GM12878 (cell line): Measurements from ENCODE around the gene GMPPB. TPM values are rescaled to one million over a fixed set of nuclear protein-coding genes. Genes with fewer than 3 reads are reported as not detected.

Experiments used
- ATAC-seq: fragments of 200-7000 bp; cut with Tn5 transposase; 3 replicates; pipeline ENCODE4 v1.9.1; 2020; ENCODE audit warnings: mild to moderate bottlenecking, moderate library complexity
- BruUV-seq: library from RNA; stranded (reverse); fragments of 400-500 nt; replicated peaks from 2 replicates; lab custom pipeline; 2021; lab: Mats Ljungman, UMichigan
- CTCF ChIA-PET: fragments of 300-600 bp; sonication (Branson Sonifier 250); formaldehyde crosslinking; extraction: SDS; loops from one replicate; lab custom pipeline; 2021; ENCODE audit warnings: inconsistent platforms; lab: Yijun Ruan, JAX
- POLR2A ChIA-PET: fragments of 350-600 bp; formaldehyde crosslinking; extraction: SDS; loops from one replicate; lab custom pipeline; 2021; ENCODE audit warnings: inconsistent platforms; lab: Charles Lee
- RAD21 ChIA-PET: fragments of 300-600 bp; sonication (Branson Sonifier 250); formaldehyde crosslinking; loops from one replicate; lab custom pipeline; 2023; ENCODE audit warnings: antibody characterized with exemption; ENCODE audit not compliant: unreplicated experiment; lab: Charles Lee
- SMC1A ChIA-PET: fragments of 300-600 bp; sonication (Branson Sonifier 250); formaldehyde crosslinking; loops from one replicate; lab custom pipeline; 2023; ENCODE audit not compliant: unreplicated experiment, uncharacterized antibody; lab: Charles Lee
- DNase-seq: peaks from one replicate; pipeline ENCODE4 v3.0.0-alpha.2; 2011; ENCODE audit warnings: low read depth, low spot score
- FAIRE-seq: peaks from 3 replicates; lab custom pipeline; 2011; peaks lifted over from hg19 to GRCh38; lab: Jason Lieb, UNC
- H2AFZ ChIP-seq: 2 replicates; pipeline ENCODE4 v1.6.0; 2011; ENCODE audit warnings: low read depth, low read length, control low read depth; ENCODE audit not compliant: control insufficient read depth
- H3K27ac ChIP-seq: 2 replicates; pipeline ENCODE4 v1.5.1; 2011; ENCODE audit warnings: control low read depth; ENCODE audit not compliant: control insufficient read depth, insufficient read depth
- H3K27me3 ChIP-seq, 2 experiments: replicated peaks in 1 of 2; 2 replicates each; pipeline versions ENCODE4 v1.6.0 to v1.6.1; 2011; ENCODE audit warnings: low read length in 1 of 2; ENCODE audit not compliant: control insufficient read depth in 2 of 2, insufficient read depth in 2 of 2
- H3K36me3 ChIP-seq, 2 experiments: 2 replicates each; pipeline ENCODE4 v1.5.1; 2011; ENCODE audit warnings: low read length in 1 of 2; ENCODE audit not compliant: control insufficient read depth in 2 of 2, insufficient read depth in 2 of 2
- H3K4me1 ChIP-seq: 2 replicates; pipeline ENCODE4 v1.6.1; 2011; ENCODE audit warnings: mild to moderate bottlenecking, low read length, moderate library complexity, mixed read lengths; ENCODE audit not compliant: control insufficient read depth, insufficient read depth
- H3K4me2 ChIP-seq: 2 replicates; pipeline ENCODE4 v1.6.0; 2011; ENCODE audit warnings: control low read depth; ENCODE audit not compliant: control insufficient read depth, insufficient read depth
- H3K4me3 ChIP-seq: fragments of 200-600 bp; sonication (generic); 2 replicates; pipeline ENCODE4 v1.5.1; 2016
- H3K79me2 ChIP-seq: 2 replicates; pipeline ENCODE4 v1.6.0; 2011; ENCODE audit warnings: low read length; ENCODE audit not compliant: control insufficient read depth, insufficient read depth
- H3K9ac ChIP-seq: 2 replicates; pipeline ENCODE4 v1.8.0; 2011; ENCODE audit warnings: low read length, control low read depth, mixed read lengths; ENCODE audit not compliant: control insufficient read depth, insufficient read depth
- H3K9me3 ChIP-seq: replicated peaks from 3 replicates; pipeline ENCODE4 v1.5.1; 2011; ENCODE audit warnings: mild to moderate bottlenecking, low read length; ENCODE audit not compliant: control insufficient read depth, insufficient read depth
- H4K20me1 ChIP-seq: 2 replicates; pipeline ENCODE4 v1.6.0; 2011; ENCODE audit not compliant: control insufficient read depth, insufficient read depth
- SP1 ChIP-seq: IDR thresholded peaks from one replicate; pipeline ENCODE4 v1.6.1; 2011; ENCODE audit warnings: low read depth, low read length
- YBX1 ChIP-seq: fragments of 450-650 bp; IDR thresholded peaks from 2 replicates; pipeline ENCODE4 v1.6.1; 2016; ENCODE audit warnings: antibody characterized with exemption
- in situ Hi-C: fragments of 300-500 bp; cut with MboI; formaldehyde crosslinking; loops from 9 replicates; pipeline ENCODE4 v1.14.3; 2018; ENCODE audit warnings: mixed read lengths
- intact Hi-C: fragments of 100-400 bp; cut with micrococcal nuclease; formaldehyde crosslinking; loops from one replicate; pipeline ENCODE4 v1.14.2; 2022; ENCODE audit not compliant: unreplicated experiment
- polyA plus RNA-seq, 11 experiments: library from polyadenylated mRNA; depleted of rRNA in 4 of 11; unstranded in 6 of 11; stranded (reverse) in 5 of 11; fragments of >200 nt; fragmentation: Nextera tagmentation in 4 of 11; fragmentation: Illumina TruSeq in 1 of 11; extraction: Ambion mirVana in 4 of 11; extraction: Trizol in 1 of 11; gene quantifications; 1 replicate in 1 of 11; 2 replicates in 10 of 11; pipeline versions ENCODE4 v1.2.1 to v1.2.3, GENCODE V29; 2011 to 2016; ENCODE audit warnings: inconsistent platforms in 2 of 11, missing spikeins in 2 of 11, low read depth in 1 of 11
- total RNA-seq, 4 experiments: library from RNA; depleted of rRNA in 3 of 4; stranded (reverse); fragments of >200 nt in 3 of 4; fragmentation: Illumina TruSeq in 1 of 4; extraction: Trizol in 1 of 4; gene quantifications; 2 replicates each; pipeline versions ENCODE4 v1.2.1 to v1.2.3, GENCODE V29; 2013 to 2021
- TF ChIP-seq, protein P1 (sequence below): fragments of 450-650 bp; IDR thresholded peaks from 2 replicates; pipeline ENCODE4 v1.6.1; 2014; ENCODE audit warnings: mild to moderate bottlenecking
- TF ChIP-seq, protein P2 (sequence below): fragments of 450-650 bp; IDR thresholded peaks from 2 replicates; pipeline ENCODE4 v1.6.1; 2017; ENCODE audit warnings: mild to moderate bottlenecking
- TF ChIP-seq, protein P3 (sequence below): IDR thresholded peaks from 2 replicates; pipeline ENCODE4 v1.6.1; 2012; ENCODE audit warnings: mild to moderate bottlenecking, low read depth, low read length
- TF ChIP-seq, protein P4 (sequence below): fragments of 450-650 bp; IDR thresholded peaks from 2 replicates; pipeline ENCODE4 v1.6.1; 2017; ENCODE audit warnings: low read depth, mild to moderate bottlenecking, moderate library complexity
- TF ChIP-seq, protein P5 (sequence below): fragments of 450-650 bp; formaldehyde crosslinking; IDR thresholded peaks from 2 replicates; pipeline ENCODE4 v1.4.0; 2022; ENCODE audit warnings: mild to moderate bottlenecking, moderate library complexity
- TF ChIP-seq, protein P6 (sequence below): fragments of 450-650 bp; formaldehyde crosslinking; IDR thresholded peaks from 2 replicates; pipeline ENCODE4 v1.5.0; 2022; ENCODE audit warnings: mild to moderate bottlenecking, missing genetic modification characterization

Gene GMPPB
- total and polyA plus RNA-seq, 10 of the 15 experiments (the other 5 are each of a cell fraction or from before 2014, with no cell fraction given): 2.3 to 99.5 (median 23.3) TPM

DNA sequence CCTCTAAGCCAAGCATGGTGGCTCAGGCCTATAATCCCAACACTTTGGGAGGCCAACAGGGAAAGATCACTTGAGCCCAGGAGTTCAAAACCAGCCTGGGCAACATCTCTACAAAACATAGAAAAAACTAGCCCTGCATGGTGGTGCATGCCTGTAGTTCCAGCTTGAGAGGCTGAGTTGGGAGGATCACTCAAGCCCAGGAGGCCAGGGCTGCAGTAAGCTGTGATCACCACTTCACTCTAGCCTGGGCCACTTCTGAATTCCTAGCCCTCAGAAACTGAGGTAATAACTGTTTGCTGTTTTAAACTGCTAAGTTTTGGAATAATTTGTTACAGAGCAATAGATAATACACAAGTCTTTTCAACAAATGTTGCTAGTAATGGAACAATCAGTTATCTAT, 46.2 kb upstream of the GMPPB start:
- Histone ChIP-seq H3K79me2 (peaks cover 10% of the 10 kb centered on the region), H2AFZ (no peak overlapping the region), H3K9ac (no peak overlapping the region), H3K27ac (no peak overlapping the region), H3K4me3 (no peak overlapping the region), H3K9me3 (no peaks in the 10 kb centered on the region), H3K36me3 (no peaks in the 10 kb centered on the region), H3K27me3 (no peaks in the 10 kb centered on the region), H3K4me1 (no peaks in the 10 kb centered on the region), H4K20me1 (peaks cover 4% of the 10 kb centered on the region), H3K4me2 (no peak overlapping the region)
- POLR2A ChIA-PET: no interaction called here
- FAIRE-seq (no peak), DNase-seq (no peak), ATAC-seq (no peak)
- CTCF ChIA-PET: interaction anchor here (0.6 to 1.4 kb wide), 2 partner anchors 12 to 565 kb away, joined by 3 read pairs; no protein-coding TSS in a partner anchor
- RAD21 ChIA-PET: no interaction called here
- intact Hi-C loops (no loop called here), in situ Hi-C loops (no loop called here)
- no TSS peak for BruUV-seq
- SMC1A ChIA-PET: interaction anchor here (1.5 kb wide), 1 partner anchor 11 kb away, joined by 4 read pairs; no protein-coding TSS in a partner anchor
- TF ChIP-seq, protein P1, sequence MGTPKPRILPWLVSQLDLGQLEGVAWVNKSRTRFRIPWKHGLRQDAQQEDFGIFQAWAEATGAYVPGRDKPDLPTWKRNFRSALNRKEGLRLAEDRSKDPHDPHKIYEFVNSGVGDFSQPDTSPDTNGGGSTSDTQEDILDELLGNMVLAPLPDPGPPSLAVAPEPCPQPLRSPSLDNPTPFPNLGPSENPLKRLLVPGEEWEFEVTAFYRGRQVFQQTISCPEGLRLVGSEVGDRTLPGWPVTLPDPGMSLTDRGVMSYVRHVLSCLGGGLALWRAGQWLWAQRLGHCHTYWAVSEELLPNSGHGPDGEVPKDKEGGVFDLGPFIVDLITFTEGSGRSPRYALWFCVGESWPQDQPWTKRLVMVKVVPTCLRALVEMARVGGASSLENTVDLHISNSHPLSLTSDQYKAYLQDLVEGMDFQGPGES: no peak
- TF ChIP-seq YBX1 (no peak), SP1 (no peak)
- TF ChIP-seq, protein P2, sequence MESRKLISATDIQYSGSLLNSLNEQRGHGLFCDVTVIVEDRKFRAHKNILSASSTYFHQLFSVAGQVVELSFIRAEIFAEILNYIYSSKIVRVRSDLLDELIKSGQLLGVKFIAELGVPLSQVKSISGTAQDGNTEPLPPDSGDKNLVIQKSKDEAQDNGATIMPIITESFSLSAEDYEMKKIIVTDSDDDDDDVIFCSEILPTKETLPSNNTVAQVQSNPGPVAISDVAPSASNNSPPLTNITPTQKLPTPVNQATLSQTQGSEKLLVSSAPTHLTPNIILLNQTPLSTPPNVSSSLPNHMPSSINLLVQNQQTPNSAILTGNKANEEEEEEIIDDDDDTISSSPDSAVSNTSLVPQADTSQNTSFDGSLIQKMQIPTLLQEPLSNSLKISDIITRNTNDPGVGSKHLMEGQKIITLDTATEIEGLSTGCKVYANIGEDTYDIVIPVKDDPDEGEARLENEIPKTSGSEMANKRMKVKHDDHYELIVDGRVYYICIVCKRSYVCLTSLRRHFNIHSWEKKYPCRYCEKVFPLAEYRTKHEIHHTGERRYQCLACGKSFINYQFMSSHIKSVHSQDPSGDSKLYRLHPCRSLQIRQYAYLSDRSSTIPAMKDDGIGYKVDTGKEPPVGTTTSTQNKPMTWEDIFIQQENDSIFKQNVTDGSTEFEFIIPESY: no peak
- TF ChIP-seq, protein P3, sequence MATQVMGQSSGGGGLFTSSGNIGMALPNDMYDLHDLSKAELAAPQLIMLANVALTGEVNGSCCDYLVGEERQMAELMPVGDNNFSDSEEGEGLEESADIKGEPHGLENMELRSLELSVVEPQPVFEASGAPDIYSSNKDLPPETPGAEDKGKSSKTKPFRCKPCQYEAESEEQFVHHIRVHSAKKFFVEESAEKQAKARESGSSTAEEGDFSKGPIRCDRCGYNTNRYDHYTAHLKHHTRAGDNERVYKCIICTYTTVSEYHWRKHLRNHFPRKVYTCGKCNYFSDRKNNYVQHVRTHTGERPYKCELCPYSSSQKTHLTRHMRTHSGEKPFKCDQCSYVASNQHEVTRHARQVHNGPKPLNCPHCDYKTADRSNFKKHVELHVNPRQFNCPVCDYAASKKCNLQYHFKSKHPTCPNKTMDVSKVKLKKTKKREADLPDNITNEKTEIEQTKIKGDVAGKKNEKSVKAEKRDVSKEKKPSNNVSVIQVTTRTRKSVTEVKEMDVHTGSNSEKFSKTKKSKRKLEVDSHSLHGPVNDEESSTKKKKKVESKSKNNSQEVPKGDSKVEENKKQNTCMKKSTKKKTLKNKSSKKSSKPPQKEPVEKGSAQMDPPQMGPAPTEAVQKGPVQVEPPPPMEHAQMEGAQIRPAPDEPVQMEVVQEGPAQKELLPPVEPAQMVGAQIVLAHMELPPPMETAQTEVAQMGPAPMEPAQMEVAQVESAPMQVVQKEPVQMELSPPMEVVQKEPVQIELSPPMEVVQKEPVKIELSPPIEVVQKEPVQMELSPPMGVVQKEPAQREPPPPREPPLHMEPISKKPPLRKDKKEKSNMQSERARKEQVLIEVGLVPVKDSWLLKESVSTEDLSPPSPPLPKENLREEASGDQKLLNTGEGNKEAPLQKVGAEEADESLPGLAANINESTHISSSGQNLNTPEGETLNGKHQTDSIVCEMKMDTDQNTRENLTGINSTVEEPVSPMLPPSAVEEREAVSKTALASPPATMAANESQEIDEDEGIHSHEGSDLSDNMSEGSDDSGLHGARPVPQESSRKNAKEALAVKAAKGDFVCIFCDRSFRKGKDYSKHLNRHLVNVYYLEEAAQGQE: no peak
- TF ChIP-seq, protein P4, sequence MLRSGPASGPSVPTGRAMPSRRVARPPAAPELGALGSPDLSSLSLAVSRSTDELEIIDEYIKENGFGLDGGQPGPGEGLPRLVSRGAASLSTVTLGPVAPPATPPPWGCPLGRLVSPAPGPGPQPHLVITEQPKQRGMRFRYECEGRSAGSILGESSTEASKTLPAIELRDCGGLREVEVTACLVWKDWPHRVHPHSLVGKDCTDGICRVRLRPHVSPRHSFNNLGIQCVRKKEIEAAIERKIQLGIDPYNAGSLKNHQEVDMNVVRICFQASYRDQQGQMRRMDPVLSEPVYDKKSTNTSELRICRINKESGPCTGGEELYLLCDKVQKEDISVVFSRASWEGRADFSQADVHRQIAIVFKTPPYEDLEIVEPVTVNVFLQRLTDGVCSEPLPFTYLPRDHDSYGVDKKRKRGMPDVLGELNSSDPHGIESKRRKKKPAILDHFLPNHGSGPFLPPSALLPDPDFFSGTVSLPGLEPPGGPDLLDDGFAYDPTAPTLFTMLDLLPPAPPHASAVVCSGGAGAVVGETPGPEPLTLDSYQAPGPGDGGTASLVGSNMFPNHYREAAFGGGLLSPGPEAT: no peak
- TF ChIP-seq, protein P5, sequence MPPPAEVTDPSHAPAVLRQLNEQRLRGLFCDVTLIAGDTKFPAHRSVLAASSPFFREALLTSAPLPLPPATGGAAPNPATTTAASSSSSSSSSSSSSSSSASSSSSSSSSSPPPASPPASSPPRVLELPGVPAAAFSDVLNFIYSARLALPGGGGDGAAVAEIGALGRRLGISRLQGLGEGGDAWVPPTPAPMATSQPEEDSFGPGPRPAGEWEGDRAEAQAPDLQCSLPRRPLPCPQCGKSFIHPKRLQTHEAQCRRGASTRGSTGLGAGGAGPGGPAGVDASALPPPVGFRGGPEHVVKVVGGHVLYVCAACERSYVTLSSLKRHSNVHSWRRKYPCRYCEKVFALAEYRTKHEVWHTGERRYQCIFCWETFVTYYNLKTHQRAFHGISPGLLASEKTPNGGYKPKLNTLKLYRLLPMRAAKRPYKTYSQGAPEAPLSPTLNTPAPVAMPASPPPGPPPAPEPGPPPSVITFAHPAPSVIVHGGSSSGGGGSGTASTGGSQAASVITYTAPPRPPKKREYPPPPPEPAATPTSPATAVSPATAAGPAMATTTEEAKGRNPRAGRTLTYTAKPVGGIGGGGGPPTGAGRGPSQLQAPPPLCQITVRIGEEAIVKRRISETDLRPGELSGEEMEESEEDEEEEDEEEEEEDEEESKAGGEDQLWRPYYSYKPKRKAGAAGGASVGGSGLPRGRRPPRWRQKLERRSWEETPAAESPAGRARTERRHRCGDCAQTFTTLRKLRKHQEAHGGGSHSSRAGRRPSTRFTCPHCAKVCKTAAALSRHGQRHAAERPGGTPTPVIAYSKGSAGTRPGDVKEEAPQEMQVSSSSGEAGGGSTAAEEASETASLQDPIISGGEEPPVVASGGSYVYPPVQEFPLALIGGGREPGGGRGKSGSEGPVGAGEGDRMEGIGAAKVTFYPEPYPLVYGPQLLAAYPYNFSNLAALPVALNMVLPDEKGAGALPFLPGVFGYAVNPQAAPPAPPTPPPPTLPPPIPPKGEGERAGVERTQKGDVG: no peak
- TF ChIP-seq, protein P6, sequence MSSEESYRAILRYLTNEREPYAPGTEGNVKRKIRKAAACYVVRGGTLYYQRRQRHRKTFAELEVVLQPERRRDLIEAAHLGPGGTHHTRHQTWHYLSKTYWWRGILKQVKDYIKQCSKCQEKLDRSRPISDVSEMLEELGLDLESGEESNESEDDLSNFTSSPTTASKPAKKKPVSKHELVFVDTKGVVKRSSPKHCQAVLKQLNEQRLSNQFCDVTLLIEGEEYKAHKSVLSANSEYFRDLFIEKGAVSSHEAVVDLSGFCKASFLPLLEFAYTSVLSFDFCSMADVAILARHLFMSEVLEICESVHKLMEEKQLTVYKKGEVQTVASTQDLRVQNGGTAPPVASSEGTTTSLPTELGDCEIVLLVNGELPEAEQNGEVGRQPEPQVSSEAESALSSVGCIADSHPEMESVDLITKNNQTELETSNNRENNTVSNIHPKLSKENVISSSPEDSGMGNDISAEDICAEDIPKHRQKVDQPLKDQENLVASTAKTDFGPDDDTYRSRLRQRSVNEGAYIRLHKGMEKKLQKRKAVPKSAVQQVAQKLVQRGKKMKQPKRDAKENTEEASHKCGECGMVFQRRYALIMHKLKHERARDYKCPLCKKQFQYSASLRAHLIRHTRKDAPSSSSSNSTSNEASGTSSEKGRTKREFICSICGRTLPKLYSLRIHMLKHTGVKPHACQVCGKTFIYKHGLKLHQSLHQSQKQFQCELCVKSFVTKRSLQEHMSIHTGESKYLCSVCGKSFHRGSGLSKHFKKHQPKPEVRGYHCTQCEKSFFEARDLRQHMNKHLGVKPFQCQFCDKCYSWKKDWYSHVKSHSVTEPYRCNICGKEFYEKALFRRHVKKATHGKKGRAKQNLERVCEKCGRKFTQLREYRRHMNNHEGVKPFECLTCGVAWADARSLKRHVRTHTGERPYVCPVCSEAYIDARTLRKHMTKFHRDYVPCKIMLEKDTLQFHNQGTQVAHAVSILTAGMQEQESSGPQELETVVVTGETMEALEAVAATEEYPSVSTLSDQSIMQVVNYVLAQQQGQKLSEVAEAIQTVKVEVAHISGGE (CRISPR knock-in tag): no peak
